Loucy (cell line): ENCODE data around the gene DDX55.

ENCODE experiments used
- CTCF ChIP-seq: fragments of 200-600 bp; sonication (generic); conservative IDR thresholded peaks from 2 replicates; pipeline ENCODE4 v1.5.1; 2014; ENCODE audit warnings: mild to moderate bottlenecking, antibody characterized with exemption, low read length
- EZH2phosphoT487 ChIP-seq: fragments of 200-600 bp; IDR thresholded peaks from 2 replicates; pipeline ENCODE4 v1.6.1; 2018; ENCODE audit warnings: antibody characterized with exemption, mild to moderate bottlenecking, moderate library complexity, borderline replicate concordance

GRCh38 chr12:123656392-123656791, 54.5 kb downstream of the DDX55 start:
- TF ChIP-seq CTCF: no peak
- no peak for TF ChIP-seq EZH2phosphoT487
